ENCODE measurements around the gene GM2A.
"Not testable (repeated sequence)": the region's sequence is repeated elsewhere in the genome, so short reads cannot be mapped to it uniquely, and the experiment has no call there.

DNA sequence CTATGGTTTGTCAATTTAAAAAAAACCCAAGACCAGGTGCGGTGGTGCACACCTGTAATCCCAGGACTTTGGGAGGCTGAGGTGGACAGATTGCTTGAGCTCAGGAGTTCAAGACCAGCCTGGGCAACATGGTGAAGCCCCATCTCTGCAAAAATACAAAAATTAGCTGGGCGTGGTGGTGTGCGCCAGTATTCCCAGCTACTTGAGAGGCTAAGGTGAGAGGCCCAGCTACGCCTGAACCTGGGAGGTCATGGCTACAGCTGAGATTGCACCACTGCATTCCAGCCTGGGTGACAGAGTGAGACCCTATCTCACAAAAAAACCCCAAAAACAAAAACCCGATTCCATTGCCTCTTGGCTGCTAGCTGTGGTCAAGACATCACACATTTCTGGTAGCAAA lies 2.0 kb downstream of the GM2A start:
- TF ChIP-seq, protein P1, sequence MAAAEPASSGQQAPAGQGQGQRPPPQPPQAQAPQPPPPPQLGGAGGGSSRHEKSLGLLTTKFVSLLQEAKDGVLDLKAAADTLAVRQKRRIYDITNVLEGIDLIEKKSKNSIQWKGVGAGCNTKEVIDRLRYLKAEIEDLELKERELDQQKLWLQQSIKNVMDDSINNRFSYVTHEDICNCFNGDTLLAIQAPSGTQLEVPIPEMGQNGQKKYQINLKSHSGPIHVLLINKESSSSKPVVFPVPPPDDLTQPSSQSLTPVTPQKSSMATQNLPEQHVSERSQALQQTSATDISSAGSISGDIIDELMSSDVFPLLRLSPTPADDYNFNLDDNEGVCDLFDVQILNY (CRISPR knock-in tag; conservative IDR thresholded peaks at IDR 0.05): not testable (repeated sequence)
- not testable (repeated sequence) for TF ChIP-seq ZNF816 (CRISPR knock-in tag; IDR thresholded peaks at IDR 0.05; ENCODE audit: borderline replicate concordance); POLR2AphosphoS5 (IDR thresholded peaks at IDR 0.05; ENCODE audit: low read depth, low read length); TBP (CRISPR knock-in tag; IDR thresholded peaks at IDR 0.05); POLR2A (IDR thresholded peaks at IDR 0.05; ENCODE audit: insufficient read depth in 1 of 2, low read depth in 2 of 2, low read length in 2 of 2); ATF7 (IDR thresholded peaks at IDR 0.05); ATF7 (CRISPR knock-in tag; IDR thresholded peaks at IDR 0.05); ZZZ3 (CRISPR knock-in tag; IDR thresholded peaks at IDR 0.05; ENCODE audit: borderline replicate concordance); EZH2 (conservative IDR thresholded peaks at IDR 0.05; ENCODE audit: low read depth, low read length); KLF13 (CRISPR knock-in tag; IDR thresholded peaks at IDR 0.05); TEAD2 (CRISPR knock-in tag; IDR thresholded peaks at IDR 0.05); HNRNPUL1 (IDR thresholded peaks at IDR 0.05; ENCODE audit: low read depth, low read length); ZFP37 (CRISPR knock-in tag; IDR thresholded peaks at IDR 0.05; ENCODE audit: borderline replicate concordance)
- TF ChIP-seq, protein P2, sequence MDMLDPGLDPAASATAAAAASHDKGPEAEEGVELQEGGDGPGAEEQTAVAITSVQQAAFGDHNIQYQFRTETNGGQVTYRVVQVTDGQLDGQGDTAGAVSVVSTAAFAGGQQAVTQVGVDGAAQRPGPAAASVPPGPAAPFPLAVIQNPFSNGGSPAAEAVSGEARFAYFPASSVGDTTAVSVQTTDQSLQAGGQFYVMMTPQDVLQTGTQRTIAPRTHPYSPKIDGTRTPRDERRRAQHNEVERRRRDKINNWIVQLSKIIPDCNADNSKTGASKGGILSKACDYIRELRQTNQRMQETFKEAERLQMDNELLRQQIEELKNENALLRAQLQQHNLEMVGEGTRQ (IDR thresholded peaks at IDR 0.05; ENCODE audit: low read depth, low read length): not testable (repeated sequence)
- TF ChIP-seq, protein P2 (CRISPR knock-in tag; IDR thresholded peaks at IDR 0.05; ENCODE audit: borderline replicate concordance): not testable (repeated sequence)
- TF ChIP-seq, protein P3, sequence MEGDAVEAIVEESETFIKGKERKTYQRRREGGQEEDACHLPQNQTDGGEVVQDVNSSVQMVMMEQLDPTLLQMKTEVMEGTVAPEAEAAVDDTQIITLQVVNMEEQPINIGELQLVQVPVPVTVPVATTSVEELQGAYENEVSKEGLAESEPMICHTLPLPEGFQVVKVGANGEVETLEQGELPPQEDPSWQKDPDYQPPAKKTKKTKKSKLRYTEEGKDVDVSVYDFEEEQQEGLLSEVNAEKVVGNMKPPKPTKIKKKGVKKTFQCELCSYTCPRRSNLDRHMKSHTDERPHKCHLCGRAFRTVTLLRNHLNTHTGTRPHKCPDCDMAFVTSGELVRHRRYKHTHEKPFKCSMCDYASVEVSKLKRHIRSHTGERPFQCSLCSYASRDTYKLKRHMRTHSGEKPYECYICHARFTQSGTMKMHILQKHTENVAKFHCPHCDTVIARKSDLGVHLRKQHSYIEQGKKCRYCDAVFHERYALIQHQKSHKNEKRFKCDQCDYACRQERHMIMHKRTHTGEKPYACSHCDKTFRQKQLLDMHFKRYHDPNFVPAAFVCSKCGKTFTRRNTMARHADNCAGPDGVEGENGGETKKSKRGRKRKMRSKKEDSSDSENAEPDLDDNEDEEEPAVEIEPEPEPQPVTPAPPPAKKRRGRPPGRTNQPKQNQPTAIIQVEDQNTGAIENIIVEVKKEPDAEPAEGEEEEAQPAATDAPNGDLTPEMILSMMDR (CRISPR knock-in tag; IDR thresholded peaks at IDR 0.05): not testable (repeated sequence)
